Measurements from ENCODE around the gene PRKG1.

DNA sequence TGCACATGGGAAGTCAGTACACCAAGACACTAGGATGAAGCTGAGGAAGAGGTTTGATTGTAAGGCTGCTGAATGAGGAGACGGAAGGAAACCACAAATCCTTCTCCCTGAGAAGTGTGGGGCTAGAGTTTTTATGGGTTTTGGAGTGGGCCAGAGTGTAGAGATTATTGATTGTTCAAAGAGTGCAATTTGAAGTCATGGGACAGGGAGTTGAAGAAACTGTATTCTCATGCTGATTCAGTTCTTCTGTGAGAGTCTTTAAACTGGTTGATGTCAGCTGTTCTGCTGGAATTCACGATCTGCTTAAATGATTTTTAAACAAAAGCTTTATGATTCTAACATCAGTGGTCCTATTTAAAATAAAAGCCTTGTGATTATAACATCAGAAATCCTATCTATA lies 533.9 kb downstream of the PRKG1 start:
- TF ChIP-seq, protein P1, sequence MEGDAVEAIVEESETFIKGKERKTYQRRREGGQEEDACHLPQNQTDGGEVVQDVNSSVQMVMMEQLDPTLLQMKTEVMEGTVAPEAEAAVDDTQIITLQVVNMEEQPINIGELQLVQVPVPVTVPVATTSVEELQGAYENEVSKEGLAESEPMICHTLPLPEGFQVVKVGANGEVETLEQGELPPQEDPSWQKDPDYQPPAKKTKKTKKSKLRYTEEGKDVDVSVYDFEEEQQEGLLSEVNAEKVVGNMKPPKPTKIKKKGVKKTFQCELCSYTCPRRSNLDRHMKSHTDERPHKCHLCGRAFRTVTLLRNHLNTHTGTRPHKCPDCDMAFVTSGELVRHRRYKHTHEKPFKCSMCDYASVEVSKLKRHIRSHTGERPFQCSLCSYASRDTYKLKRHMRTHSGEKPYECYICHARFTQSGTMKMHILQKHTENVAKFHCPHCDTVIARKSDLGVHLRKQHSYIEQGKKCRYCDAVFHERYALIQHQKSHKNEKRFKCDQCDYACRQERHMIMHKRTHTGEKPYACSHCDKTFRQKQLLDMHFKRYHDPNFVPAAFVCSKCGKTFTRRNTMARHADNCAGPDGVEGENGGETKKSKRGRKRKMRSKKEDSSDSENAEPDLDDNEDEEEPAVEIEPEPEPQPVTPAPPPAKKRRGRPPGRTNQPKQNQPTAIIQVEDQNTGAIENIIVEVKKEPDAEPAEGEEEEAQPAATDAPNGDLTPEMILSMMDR (IDR thresholded peaks at IDR 0.05; ENCODE audit: insufficient read depth, low read length): no peak
- no peak for TF ChIP-seq POLR2AphosphoS5 (IDR thresholded peaks at IDR 0.05; ENCODE audit: low read depth)
- no peak for TF ChIP-seq SPI1 (IDR thresholded peaks at IDR 0.05; ENCODE audit: borderline replicate concordance, low read depth)

All from HL-60 (cell line).